ENCODE measurements around the gene SRL.

SRL gene

DNA sequence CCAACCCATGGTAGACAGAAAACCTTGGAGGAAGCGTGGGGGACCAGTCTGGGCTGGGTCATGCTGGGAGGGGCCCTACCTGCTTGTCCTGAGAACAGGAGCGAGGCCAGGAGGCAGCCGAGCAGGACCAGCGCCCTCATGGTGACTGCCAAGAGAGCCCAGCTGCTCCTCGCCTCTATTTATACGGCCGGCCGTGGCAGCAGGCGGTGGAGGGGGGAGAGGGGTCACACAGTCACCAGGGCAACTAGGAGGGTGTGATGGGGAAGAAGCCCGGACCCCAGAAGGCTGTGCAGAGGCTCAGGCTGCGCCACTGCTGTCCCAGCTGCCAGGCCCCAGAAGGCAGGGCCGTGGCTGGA is at the start of gene SRL:
TSS of gene SRL (minus strand) at position 153 of the 356 bp plus-strand sequence. CDS start at position 140, 13 bp downstream.
- FAIRE-seq = no peak

DNA sequence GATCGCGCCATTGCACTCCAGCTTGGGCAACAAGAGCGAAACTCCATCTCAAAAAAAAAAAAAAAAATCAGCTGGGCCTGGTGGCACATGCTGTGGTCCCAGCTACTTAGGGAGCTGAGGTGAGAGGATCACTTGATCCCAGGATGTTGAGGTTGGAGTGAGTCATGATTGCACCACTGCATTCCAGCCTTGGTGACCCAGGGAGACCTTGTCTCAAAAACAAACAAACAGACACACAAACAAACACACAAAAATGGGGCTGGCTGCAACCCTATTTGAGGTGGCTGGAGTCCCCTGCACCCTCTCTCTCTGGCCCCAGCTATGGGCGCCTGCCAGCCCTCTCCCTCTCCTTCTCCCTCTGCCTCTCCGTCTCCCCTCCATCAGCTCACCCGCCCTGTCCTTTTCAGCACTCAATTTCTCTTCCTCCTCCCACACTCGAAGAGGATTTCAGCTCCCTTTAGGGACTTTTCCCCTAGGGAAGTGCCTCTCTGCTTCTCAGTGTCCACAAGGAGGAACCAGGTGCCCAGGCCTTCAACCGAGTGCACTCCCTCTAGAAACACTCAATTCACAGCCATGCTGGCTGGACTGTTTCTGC is 48.5 kb upstream of the SRL start:
- no peak for FAIRE-seq

DNA sequence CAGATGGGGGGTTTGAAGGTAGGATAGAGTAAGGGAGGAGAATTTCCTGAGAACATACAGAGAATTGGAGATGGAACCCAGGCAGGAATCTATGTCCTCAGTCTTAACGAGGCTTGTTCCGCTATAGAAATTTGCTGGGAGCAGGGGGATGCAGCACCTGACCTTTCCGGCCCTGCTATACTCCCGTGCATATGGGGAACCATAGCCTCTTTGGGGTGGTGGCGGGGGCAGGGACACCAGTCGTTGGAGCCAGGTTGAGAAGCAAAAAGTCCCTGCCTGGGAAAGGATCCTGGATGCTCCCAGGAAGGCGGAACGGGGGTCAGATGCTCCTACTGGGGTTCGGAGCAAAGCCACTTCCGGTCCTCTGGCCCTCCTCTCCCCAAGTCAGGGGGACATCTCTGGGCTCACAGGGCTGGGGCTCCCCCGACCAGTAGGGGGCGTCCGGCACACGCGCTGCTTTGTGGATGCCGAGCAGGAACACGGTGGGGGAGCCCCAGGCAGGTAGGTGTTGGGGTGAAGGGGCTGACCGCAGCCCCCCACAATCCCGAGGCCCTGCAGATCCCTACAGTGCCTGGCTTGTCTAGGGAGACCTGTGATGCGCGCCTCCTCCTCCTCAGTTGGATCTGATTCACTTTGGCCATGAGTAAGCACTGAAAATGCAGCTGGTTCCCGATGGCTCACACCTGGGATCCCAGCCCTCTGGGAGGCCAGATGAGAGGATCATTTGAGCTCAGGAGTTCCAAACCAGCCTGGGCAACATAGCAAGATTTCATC is 46.5 kb upstream of the SRL start:
- FAIRE-seq = no peak

- no peak for FAIRE-seq
These were observed 43.3 kb upstream of the SRL start for GRCh38 chr16:4285167-4285566.

GRCh38 chr16:4283939-4284338 is 42.1 kb upstream of the SRL start:
- no peak for FAIRE-seq

GRCh38 chr16:4283441-4283840 is 41.6 kb upstream of the SRL start:
- FAIRE-seq = no peak

DNA sequence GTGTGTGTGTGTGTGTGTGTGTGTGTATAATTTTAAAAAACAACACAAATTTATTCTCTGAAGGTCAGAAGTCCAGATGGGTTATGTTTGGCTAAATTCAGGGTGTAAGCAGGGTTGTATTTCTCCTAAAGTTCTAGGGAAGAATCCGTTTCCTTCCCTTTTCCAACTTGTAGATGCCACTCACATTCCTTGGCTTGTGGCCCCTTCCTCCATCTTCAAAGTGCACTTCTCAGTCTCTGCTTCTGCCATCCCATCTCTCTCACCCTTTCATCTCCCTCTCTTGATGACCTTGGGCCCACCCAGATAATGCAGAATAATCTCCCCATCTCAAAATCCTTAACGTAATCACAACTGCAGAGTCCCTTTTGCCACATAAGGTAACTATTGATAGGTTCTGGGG is 38.7 kb upstream of the SRL start:
- FAIRE-seq = no peak

- FAIRE-seq = no peak
These were observed 36.2 kb upstream of the SRL start for GRCh38 chr16:4277987-4278513.

- no peak for FAIRE-seq
These were observed 34.0 kb upstream of the SRL start for GRCh38 chr16:4275861-4276260.

DNA sequence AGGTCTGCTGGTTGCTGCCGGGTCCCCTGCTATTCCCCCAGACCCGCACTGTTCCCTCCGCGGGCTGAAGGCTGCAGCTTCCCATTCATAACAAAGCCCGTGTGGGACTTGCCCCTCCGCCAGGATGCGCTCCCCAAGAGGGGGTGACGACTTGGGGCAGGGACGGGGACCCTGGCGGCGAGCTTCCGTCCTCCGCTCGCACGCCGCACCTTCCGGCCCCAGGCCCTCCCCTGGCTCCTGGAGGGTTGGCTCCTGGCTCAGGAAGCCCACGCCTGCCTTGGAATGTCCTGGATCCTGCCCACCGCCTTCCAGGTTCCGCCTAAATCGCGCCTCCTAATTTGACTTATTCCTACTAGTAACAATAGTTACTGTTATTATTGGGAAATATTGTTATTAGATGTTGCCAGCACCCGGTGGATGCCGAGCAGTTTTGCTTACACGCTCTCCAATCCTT is 32.0 kb upstream of the SRL start:
- no peak for FAIRE-seq

- no peak for FAIRE-seq
These were observed 30.5 kb upstream of the SRL start for GRCh38 chr16:4272114-4272956.

DNA sequence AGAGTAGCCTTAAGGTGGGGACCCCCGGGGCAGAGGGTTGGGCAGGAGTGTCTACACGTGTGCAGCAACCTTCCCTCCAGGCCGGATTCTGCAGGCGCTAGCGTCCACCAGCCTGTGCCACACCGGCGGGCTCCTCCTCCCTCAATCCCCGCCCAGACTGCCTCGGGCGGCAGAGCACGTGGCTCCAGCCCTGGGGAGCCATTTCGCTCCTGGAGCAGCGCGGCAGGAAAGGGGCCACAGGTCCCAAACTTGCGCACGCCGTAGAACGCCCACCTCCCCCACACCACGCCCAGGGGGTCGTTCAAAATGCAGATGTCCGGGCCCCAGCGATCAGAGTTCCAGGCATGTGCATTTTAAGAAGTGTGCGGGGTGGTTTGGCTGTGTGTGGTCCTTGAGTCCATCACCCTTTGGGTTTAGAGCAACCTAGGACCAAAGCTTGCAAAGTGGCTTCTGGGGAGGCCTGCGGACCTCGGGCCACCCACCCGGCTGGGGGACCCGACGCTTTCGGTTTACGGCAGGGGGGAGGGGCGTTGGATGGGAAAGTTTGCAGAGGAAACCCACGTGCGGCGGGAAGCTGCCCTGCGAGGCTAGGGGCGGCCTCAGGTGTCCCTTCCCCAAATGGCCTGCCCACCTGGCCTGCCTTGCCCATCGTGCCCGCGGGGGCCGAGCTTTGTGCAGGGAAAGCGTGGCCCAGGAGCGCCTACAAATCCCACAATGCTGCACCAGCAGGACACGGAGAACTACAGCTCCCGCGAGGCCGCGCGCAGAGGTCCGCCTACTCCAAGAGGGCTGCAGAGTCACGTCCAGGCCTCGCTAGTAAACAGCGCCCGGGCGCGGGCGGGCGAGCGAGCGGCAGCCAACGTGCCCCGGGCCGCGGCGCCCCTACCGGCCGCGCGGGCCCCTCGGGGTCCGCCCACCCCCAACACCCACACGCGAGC is 29.6 kb upstream of the SRL start:
- FAIRE-seq = no peak

- no peak for FAIRE-seq
These were observed 28.7 kb upstream of the SRL start for GRCh38 chr16:4270595-4270994.

- no peak for FAIRE-seq
These were observed 28.2 kb upstream of the SRL start for GRCh38 chr16:4270091-4270490.

- FAIRE-seq = no peak
These were observed 24.5 kb upstream of the SRL start for GRCh38 chr16:4266372-4266771.

GRCh38 chr16:4265676-4266075 is 23.8 kb upstream of the SRL start:
- no peak for FAIRE-seq

- no peak for FAIRE-seq
These were observed 22.7 kb upstream of the SRL start for GRCh38 chr16:4264546-4264945.

DNA sequence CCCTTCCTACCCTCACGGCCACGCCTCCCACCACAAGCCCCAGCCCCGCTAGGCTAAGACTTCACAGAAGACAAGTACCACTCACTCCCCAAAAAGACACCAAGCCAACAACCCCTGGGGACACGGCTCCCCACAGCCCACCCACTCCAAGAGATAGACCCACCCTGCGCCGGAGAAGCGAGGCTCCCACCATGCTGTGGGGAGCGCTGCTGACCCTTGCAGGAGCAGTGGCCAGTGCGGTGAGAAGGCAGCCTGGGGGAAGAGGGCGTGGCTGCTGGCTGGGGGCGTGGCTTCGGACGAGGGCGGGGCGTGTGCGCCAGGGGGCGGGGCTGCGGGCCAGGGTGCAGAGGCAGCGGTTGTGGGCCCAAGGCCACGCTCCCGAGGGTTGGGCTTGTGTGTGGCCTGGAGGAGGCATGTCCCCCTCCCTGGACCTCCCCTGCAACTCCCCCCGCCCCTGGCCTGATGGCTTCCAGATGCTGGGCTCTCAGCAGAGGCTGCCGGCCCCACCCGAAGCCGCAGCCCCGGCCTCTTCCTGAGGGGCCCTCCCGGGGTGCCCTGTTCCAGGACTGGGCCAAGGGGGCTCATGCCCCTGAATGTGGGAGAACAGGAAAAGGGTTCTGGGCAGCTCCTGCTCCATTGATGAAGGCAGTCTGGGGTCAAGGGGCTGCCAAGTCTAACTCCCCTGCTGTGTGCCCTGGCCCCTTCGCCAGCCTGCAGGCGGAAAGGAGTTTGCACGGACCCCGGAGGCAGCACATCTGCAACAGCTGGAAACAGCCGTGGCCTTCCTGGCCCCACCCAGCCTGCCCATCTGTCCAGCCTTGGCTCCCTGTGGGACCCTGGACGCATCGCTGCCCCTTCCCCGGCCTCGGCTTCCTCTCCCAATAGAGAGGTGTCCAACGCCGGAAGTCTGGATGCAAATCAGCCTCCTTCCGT is 21.9 kb upstream of the SRL start:
- no peak for FAIRE-seq

GRCh38 chr16:4262303-4262835 is 20.5 kb upstream of the SRL start:
- no peak for FAIRE-seq

DNA sequence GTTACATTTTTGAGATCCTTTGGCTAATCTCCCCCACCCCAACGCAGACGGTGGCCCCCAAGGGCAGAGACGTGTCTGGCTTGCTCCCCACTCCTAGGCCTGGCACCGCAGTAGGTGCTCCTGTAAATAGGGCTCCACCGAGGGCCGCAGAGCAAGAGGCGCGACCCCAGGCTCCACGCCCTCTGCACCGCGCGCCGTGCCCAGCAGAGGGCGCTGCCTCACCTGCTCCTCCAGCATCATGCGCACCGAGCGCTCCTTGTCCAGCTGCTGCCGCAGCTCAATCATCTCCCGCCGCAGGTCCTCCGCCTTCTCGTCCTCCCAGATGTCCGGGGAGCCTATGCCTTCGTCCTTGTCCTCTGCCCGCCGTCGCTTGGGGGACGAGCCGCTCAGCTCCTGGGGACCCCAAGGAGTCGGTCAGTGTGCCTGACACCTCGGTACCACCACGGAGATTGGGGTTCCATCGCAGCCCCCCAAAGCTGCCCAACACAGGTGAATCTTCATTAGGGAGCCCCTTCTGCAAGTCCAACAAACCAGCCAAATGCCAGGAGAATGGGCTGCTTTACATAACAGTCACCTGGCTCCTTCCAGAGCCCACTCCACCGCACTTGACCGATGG is 19.8 kb upstream of the SRL start:
- FAIRE-seq = no peak

- no peak for FAIRE-seq
These were observed 18.5 kb upstream of the SRL start for GRCh38 chr16:4260360-4260759.

Data from A204.1 (cell line).